HEK293T (cell line): ENCODE data around the gene STX10.

Source experiments
- BHLHE40 ChIP-seq: fragments of 450-650 bp; IDR thresholded peaks from 2 replicates; pipeline ENCODE4 v1.6.1; 2016; ENCODE audit warnings: mild to moderate bottlenecking, moderate library complexity, borderline replicate concordance
- ELF4 ChIP-seq: fragments of 450-650 bp; IDR thresholded peaks from 2 replicates; pipeline ENCODE4 v1.6.1; 2017; ENCODE audit warnings: antibody characterized with exemption
- FOXA1 ChIP-seq: fragments of 450-650 bp; IDR thresholded peaks from 2 replicates; pipeline ENCODE4 v1.6.1; 2016; ENCODE audit warnings: mild to moderate bottlenecking
- FOXM1 ChIP-seq: fragments of 450-650 bp; IDR thresholded peaks from 2 replicates; pipeline ENCODE4 v1.6.1; 2017; ENCODE audit warnings: mild to moderate bottlenecking, borderline replicate concordance
- HDGF ChIP-seq: fragments of 450-650 bp; IDR thresholded peaks from 2 replicates; pipeline ENCODE4 v1.6.1; 2017; ENCODE audit warnings: antibody characterized with exemption, borderline replicate concordance
- NFRKB ChIP-seq: fragments of 450-650 bp; IDR thresholded peaks from 2 replicates; pipeline ENCODE4 v1.6.1; 2016; ENCODE audit warnings: mild to moderate bottlenecking, moderate library complexity
- SP1 ChIP-seq: fragments of 450-650 bp; IDR thresholded peaks from 2 replicates; pipeline ENCODE4 v1.6.1; 2017

DNA sequence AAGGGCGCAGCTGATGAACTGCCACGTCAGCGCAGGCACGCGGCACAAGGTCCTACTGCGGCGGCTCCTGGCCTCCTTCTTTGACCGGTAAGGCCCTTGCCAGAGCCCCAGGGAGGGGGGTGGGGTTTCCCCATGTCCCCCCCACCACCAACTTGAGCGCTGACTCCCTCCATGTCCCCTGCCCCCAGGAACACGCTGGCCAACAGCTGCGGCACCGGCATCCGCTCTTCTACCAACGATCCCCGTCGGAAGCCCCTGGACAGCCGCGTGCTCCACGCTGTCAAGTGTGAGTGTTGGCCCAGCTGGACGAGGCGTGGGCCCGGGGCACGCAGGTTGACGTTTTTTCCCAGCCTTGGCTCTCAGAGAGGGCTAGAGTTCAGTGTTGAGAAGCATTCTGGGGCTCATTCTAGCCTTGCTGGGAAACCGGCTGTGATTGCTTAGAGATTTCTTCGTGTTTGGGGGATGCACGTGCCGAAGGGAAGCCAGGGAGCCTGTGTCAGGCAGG lies 12.8 kb downstream of the STX10 start:
- TF ChIP-seq FOXA1, result no peak
- TF ChIP-seq BHLHE40, result no peak
- no peak for TF ChIP-seq HDGF
- no peak for TF ChIP-seq SP1
- no peak for TF ChIP-seq NFRKB
- TF ChIP-seq FOXM1, result no peak
- TF ChIP-seq ELF4, result no peak
